ENCODE data around the gene TMTC4. TPM values are rescaled to one million over a fixed set of nuclear protein-coding genes. Genes with fewer than 3 reads are reported as not detected.
A peak's percentile ranks its signal among the peaks of the same experiment; 100 is the strongest.

The TMTC4 gene
- total and polyA plus RNA-seq, 2 donors from 2014 or later = 10.5 to 15.1 TPM

- intact Hi-C loops (cut with DNase I) = no loop called here
- no peak for FAIRE-seq
- peaks cover 0 to 5% (median 0%) of the 10 kb centered on the region in 3 donors for H3K9me3 ChIP-seq (ENCODE audit: control insufficient read depth in 2 of 3, insufficient read depth in 1 of 3, low read length in 3 of 3)
- no peak for TF ChIP-seq CTCF (IDR thresholded peaks at IDR 0.05; ENCODE audit: borderline replicate concordance, extremely low read depth, insufficient read depth)
- peak overlapping the region in 1 of 2 donors; percentile 2 for H3K27ac ChIP-seq (ENCODE audit: low read depth in 2 of 2, low read length in 2 of 2)
- H3K27me3 ChIP-seq (ENCODE audit: control insufficient read depth, insufficient read depth, low read length) = no peaks in the 10 kb centered on the region
- no peak overlapping the region for H3K9ac ChIP-seq (ENCODE audit: low read length in 3 of 3)
- DNase-seq = no peak
- H3K36me3 ChIP-seq (ENCODE audit: control insufficient read depth in 2 of 3, insufficient read depth in 3 of 3, low read length in 3 of 3) = no peaks in the 10 kb centered on the region
- peaks cover 0 to 20% (median 5%) of the 10 kb centered on the region in 3 donors for H3K4me1 ChIP-seq (ENCODE audit: control insufficient read depth in 2 of 3, insufficient read depth in 2 of 3, low read depth in 1 of 3, low read length in 3 of 3)
- H3K4me3 ChIP-seq (ENCODE audit: low read length in 3 of 3) = no peak overlapping the region
These were observed 110.0 kb downstream of the TMTC4 start for GRCh38 chr13:100564444-100565223.

DNA sequence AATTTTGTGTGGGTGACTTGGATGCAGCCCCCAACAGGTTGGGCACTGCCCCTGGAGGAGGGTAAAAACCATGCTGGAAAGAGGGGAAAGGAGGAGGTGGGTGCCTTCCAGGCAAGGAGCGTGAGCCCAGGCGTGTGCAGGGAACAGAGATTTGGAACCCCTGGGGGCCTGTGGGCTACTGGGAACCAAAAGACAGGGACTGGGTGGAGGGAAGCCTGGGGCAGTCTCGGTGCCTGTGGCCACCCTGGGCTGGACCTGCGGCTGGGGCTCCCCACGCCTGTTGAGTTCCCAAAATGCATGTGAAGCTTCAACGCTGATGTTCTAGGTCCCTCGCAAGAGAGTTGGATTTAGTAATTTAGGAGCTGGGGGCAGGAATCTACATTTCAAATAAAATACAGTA, 110.8 kb downstream of the TMTC4 start:
- peaks cover 0 to 5% (median 0%) of the 10 kb centered on the region in 3 donors for H3K9me3 ChIP-seq (ENCODE audit: control insufficient read depth in 2 of 3, insufficient read depth in 1 of 3, low read length in 3 of 3)
- no peaks in the 10 kb centered on the region for H3K27me3 ChIP-seq (ENCODE audit: control insufficient read depth, insufficient read depth, low read length)
- no peak overlapping the region for H3K4me3 ChIP-seq (ENCODE audit: low read length in 3 of 3)
- H3K9ac ChIP-seq (ENCODE audit: low read length in 3 of 3) = no peak overlapping the region
- no peak overlapping the region for H3K27ac ChIP-seq (ENCODE audit: low read depth in 2 of 2, low read length in 2 of 2)
- DNase-seq (no peak), FAIRE-seq (no peak)
- peaks cover 0 to 20% (median 5%) of the 10 kb centered on the region in 3 donors for H3K4me1 ChIP-seq (ENCODE audit: control insufficient read depth in 2 of 3, insufficient read depth in 2 of 3, low read depth in 1 of 3, low read length in 3 of 3)
- no peak for TF ChIP-seq CTCF (IDR thresholded peaks at IDR 0.05; ENCODE audit: borderline replicate concordance, extremely low read depth, insufficient read depth)
- no peaks in the 10 kb centered on the region for H3K36me3 ChIP-seq (ENCODE audit: control insufficient read depth in 2 of 3, insufficient read depth in 3 of 3, low read length in 3 of 3)
- intact Hi-C loops (cut with DNase I) = no loop called here

DNA sequence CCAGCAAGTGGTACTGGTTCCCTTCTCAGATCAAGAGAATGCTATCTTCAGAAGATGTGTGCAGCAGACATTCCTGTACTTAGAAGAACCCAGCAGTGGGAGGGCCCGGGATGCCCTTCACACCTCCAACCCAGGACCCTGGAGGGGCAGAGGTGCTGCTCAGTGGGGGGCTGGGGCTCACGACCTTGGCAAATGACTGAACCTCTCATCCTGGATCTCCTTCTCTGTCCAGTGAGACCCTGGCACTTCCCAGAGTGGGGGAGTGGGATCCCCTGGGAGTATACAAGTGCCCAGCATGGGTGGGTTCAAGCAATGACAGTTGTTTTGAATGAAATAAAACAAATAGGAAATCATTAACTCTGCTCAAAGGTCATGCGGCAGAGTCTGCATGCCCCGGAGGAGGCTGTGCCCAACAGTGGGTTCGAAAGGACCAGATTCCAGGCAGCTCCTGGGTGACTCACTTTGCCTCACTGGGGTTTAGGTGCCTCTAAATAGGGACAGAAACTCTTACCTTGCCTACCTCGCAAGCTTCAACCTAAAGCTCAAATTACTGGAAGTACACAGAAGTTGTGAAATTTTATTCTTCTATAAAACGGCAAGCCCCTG, 112.9 kb downstream of the TMTC4 start:
- H3K4me1 ChIP-seq (ENCODE audit: control insufficient read depth in 2 of 3, insufficient read depth in 2 of 3, low read depth in 1 of 3, low read length in 3 of 3) = peaks cover 0 to 20% (median 5%) of the 10 kb centered on the region in 3 donors
- H3K4me3 ChIP-seq (ENCODE audit: low read length in 3 of 3) = peak overlapping the region in 1 of 3 donors; percentile 14
- FAIRE-seq = no peak
- intact Hi-C loops (cut with DNase I) = no loop called here
- H3K9me3 ChIP-seq (ENCODE audit: control insufficient read depth in 2 of 3, insufficient read depth in 1 of 3, low read length in 3 of 3) = peaks cover 0 to 5% (median 0%) of the 10 kb centered on the region in 3 donors
- no peak for TF ChIP-seq CTCF (IDR thresholded peaks at IDR 0.05; ENCODE audit: borderline replicate concordance, extremely low read depth, insufficient read depth)
- H3K27me3 ChIP-seq (ENCODE audit: control insufficient read depth, insufficient read depth, low read length) = no peaks in the 10 kb centered on the region
- DNase-seq = no peak
- no peaks in the 10 kb centered on the region for H3K36me3 ChIP-seq (ENCODE audit: control insufficient read depth in 2 of 3, insufficient read depth in 3 of 3, low read length in 3 of 3)
- H3K9ac ChIP-seq (ENCODE audit: low read length in 3 of 3) = no peak overlapping the region
- peak overlapping the region; percentile 47 to 63 for H3K27ac ChIP-seq (ENCODE audit: low read depth in 2 of 2, low read length in 2 of 2)
